ENCODE measurements around the gene NEB.

NEB gene

GRCh38 chr2:151775057-151775740 lies 40.9 kb upstream of the NEB start:
- Histone ChIP-seq H3K79me2 (ENCODE audit: control insufficient read depth, low read length) (no peaks in the 10 kb centered on the region), H3K27ac (ENCODE audit: low read depth, low read length) (no peak overlapping the region)

GRCh38 chr2:151774506-151774905 lies 40.2 kb upstream of the NEB start:
- no peak overlapping the region for H3K4me2 ChIP-seq (ENCODE audit: low read length)
- no peak overlapping the region for H3K4me3 ChIP-seq (ENCODE audit: low read length)

More at GRCh38 chr2:151775057-151775740, 40.9 kb upstream of the NEB start:
- no peaks in the 10 kb centered on the region for H3K9me3 ChIP-seq (ENCODE audit: control insufficient read depth, insufficient read depth, low read length)
- 0 out of 2 replicates have a peak, but pooled peaks cover 5% of the 10 kb centered on the region for H3K36me3 ChIP-seq (ENCODE audit: control insufficient read depth, low read length)
- no peaks in the 10 kb centered on the region for H3K9me2 ChIP-seq (replicated peaks; ENCODE audit: control insufficient read depth, low read length)
- TF ChIP-seq EZH2phosphoT487 (IDR thresholded peaks at IDR 0.05; ENCODE audit: borderline replicate concordance, low read length), result no peak
- TF ChIP-seq CTCF (IDR thresholded peaks at IDR 0.05; ENCODE audit: low read depth, low read length, poor library complexity, severe bottlenecking), result no peak
- H3K27me3 ChIP-seq (ENCODE audit: control insufficient read depth, low read length), result no peaks in the 10 kb centered on the region
- no peak overlapping the region for H3K4me3 ChIP-seq (ENCODE audit: low read length)
- no peaks in the 10 kb centered on the region for H4K20me1 ChIP-seq (ENCODE audit: control insufficient read depth, insufficient read depth, low read depth, low read length)
- H3F3A ChIP-seq (ENCODE audit: control insufficient read depth, insufficient read depth), result no peaks in the 10 kb centered on the region; the same call in 1 of the 2 replicates
- peaks cover 9% of the 10 kb centered on the region for H3K4me1 ChIP-seq (ENCODE audit: control insufficient read depth, low read length)
- H3K4me2 ChIP-seq (ENCODE audit: low read length), result no peak overlapping the region

GRCh38 chr2:151771599-151772358 lies 37.5 kb upstream of the NEB start:
- Histone ChIP-seq H3K9me2 (replicated peaks; ENCODE audit: control insufficient read depth, low read length) (no peaks in the 10 kb centered on the region), H3K4me2 (ENCODE audit: low read length) (no peak overlapping the region), H3F3A (ENCODE audit: control insufficient read depth, insufficient read depth) (no peaks in the 10 kb centered on the region; the same call in 1 of the 2 replicates), H3K79me2 (ENCODE audit: control insufficient read depth, low read length) (no peaks in the 10 kb centered on the region), H3K4me1 (ENCODE audit: control insufficient read depth, low read length) (peaks cover 10% of the 10 kb centered on the region), H3K4me3 (ENCODE audit: low read length) (no peak overlapping the region), H3K27ac (ENCODE audit: low read depth, low read length) (no peak overlapping the region), H4K20me1 (ENCODE audit: control insufficient read depth, insufficient read depth, low read depth, low read length) (no peaks in the 10 kb centered on the region), H3K27me3 (ENCODE audit: control insufficient read depth, low read length) (no peaks in the 10 kb centered on the region), H3K9me3 (ENCODE audit: control insufficient read depth, insufficient read depth, low read length) (no peaks in the 10 kb centered on the region), H3K36me3 (ENCODE audit: control insufficient read depth, low read length) (0 out of 2 replicates have a peak, but pooled peaks cover 5% of the 10 kb centered on the region)
- no peak for TF ChIP-seq CTCF (IDR thresholded peaks at IDR 0.05; ENCODE audit: low read depth, low read length, poor library complexity, severe bottlenecking)
- TF ChIP-seq EZH2phosphoT487 (IDR thresholded peaks at IDR 0.05; ENCODE audit: borderline replicate concordance, low read length), result no peak

More at GRCh38 chr2:151774506-151774905, 40.2 kb upstream of the NEB start:
- Histone ChIP-seq H3K9me3 (ENCODE audit: control insufficient read depth, insufficient read depth, low read length) (no peaks in the 10 kb centered on the region), H4K20me1 (ENCODE audit: control insufficient read depth, insufficient read depth, low read depth, low read length) (no peaks in the 10 kb centered on the region), H3K36me3 (ENCODE audit: control insufficient read depth, low read length) (0 out of 2 replicates have a peak, but pooled peaks cover 5% of the 10 kb centered on the region), H3K27ac (ENCODE audit: low read depth, low read length) (no peak overlapping the region), H3K4me1 (ENCODE audit: control insufficient read depth, low read length) (peaks cover 9% of the 10 kb centered on the region), H3K9me2 (replicated peaks; ENCODE audit: control insufficient read depth, low read length) (no peaks in the 10 kb centered on the region), H3K79me2 (ENCODE audit: control insufficient read depth, low read length) (no peaks in the 10 kb centered on the region), H3K27me3 (ENCODE audit: control insufficient read depth, low read length) (no peaks in the 10 kb centered on the region), H3F3A (ENCODE audit: control insufficient read depth, insufficient read depth) (no peaks in the 10 kb centered on the region; the same call in 1 of the 2 replicates)
- TF ChIP-seq EZH2phosphoT487 (IDR thresholded peaks at IDR 0.05; ENCODE audit: borderline replicate concordance, low read length) (no peak), CTCF (IDR thresholded peaks at IDR 0.05; ENCODE audit: low read depth, low read length, poor library complexity, severe bottlenecking) (no peak)
